Activated naive CD4-positive, alpha-beta T cell treated with anti-CD3 and anti-CD28 coated beads for 36 hours (primary cell): Measurements from ENCODE around the gene ZNF329. TPM values are rescaled to one million over a fixed set of nuclear protein-coding genes. Genes with fewer than 3 reads are reported as not detected.

Experiments
- CTCF ChIA-PET: fragments of 350-600 bp; sonication (Branson Sonifier 250); formaldehyde crosslinking; loops from one replicate; lab custom pipeline; 2021; ENCODE audit warnings: antibody characterized with exemption; lab: Charles Lee
- DNase-seq: peaks from one replicate; pipeline ENCODE4 v3.0.0-alpha.2; 2020
- H3K27ac Mint-ChIP-seq: one replicate; pipeline ENCODE4 v1.8.0; 2021; ENCODE audit warnings: mild to moderate bottlenecking, mixed read lengths
- H3K27me3 Mint-ChIP-seq: one replicate; pipeline ENCODE4 v1.8.0; 2021; ENCODE audit warnings: low read depth, mixed read lengths
- H3K36me3 Mint-ChIP-seq: one replicate; pipeline ENCODE4 v1.8.0; 2021; ENCODE audit warnings: low read depth, mixed read lengths
- H3K4me1 Mint-ChIP-seq: one replicate; pipeline ENCODE4 v1.8.0; 2021; ENCODE audit warnings: low read depth, mixed read lengths
- H3K4me3 Mint-ChIP-seq: one replicate; pipeline ENCODE4 v1.8.0; 2021; ENCODE audit warnings: mild to moderate bottlenecking, moderate library complexity, mixed read lengths
- H3K9me3 Mint-ChIP-seq: one replicate; pipeline ENCODE4 v1.8.0; 2021; ENCODE audit warnings: mixed read lengths
- intact Hi-C: fragments of 100-400 bp; cut with micrococcal nuclease; formaldehyde crosslinking; loops from one replicate; pipeline ENCODE4 v1.15.1; 2023
- total RNA-seq, 2 experiments: library from RNA; stranded (reverse); gene quantifications; one replicate each; pipeline ENCODE4 v1.2.3, GENCODE V29; 2021

ZNF329 gene
- total RNA-seq, 2 experiments from 2014 or later, result 4.3 to 4.8 TPM

- H3K4me3 Mint-ChIP-seq, result no peak overlapping the region
- H3K4me1 Mint-ChIP-seq, result no peaks in the 10 kb centered on the region
- intact Hi-C loops, result no loop called here
- no peak for DNase-seq
- peaks cover 43% of the 10 kb centered on the region for H3K36me3 Mint-ChIP-seq
- H3K27me3 Mint-ChIP-seq, result no peaks in the 10 kb centered on the region
- H3K27ac Mint-ChIP-seq, result no peak overlapping the region
- CTCF ChIA-PET, result interaction anchor here (0.7 kb wide), 1 partner anchor 360 kb away, joined by 3 read pairs; no protein-coding TSS in a partner anchor
- H3K9me3 Mint-ChIP-seq, result peaks cover 36% of the 10 kb centered on the region
Observed at GRCh38 chr19:58086825-58087710, 63.5 kb downstream of the ZNF329 start.

DNA sequence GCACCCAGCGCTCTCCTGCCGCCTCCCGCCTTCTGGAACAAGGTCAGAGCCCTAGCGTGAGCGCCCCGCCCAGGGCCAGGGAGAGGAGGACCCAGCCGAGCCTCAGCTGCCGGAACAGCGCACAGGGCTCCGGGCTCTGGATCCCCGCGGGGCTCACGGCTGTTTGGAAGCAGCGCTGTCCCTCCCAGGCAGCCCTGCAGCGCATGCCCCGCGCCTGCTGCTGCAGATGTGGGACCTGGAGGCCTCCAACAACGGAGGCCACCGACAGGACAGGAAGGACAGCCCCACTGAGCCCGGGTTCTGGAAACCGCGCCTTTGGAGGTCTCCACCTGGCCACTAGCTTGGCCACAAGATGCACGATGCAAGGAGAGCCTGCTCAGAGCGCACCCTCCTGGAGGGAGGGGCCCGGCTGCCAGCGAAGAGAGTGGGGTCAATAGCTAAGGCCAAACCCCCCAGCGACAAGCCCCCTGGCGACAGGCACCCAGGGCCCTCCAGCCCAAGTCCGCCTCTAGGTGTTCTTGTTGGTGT, 65.2 kb downstream of the ZNF329 start:
- Mint-ChIP-seq H3K27ac (no peak overlapping the region), H3K36me3 (peaks cover 39% of the 10 kb centered on the region), H3K27me3 (no peaks in the 10 kb centered on the region), H3K4me1 (no peaks in the 10 kb centered on the region), H3K9me3 (peaks cover 39% of the 10 kb centered on the region), H3K4me3 (no peak overlapping the region)
- DNase-seq, result no peak
- intact Hi-C loops, result no loop called here
- CTCF ChIA-PET, result no interaction called here

DNA sequence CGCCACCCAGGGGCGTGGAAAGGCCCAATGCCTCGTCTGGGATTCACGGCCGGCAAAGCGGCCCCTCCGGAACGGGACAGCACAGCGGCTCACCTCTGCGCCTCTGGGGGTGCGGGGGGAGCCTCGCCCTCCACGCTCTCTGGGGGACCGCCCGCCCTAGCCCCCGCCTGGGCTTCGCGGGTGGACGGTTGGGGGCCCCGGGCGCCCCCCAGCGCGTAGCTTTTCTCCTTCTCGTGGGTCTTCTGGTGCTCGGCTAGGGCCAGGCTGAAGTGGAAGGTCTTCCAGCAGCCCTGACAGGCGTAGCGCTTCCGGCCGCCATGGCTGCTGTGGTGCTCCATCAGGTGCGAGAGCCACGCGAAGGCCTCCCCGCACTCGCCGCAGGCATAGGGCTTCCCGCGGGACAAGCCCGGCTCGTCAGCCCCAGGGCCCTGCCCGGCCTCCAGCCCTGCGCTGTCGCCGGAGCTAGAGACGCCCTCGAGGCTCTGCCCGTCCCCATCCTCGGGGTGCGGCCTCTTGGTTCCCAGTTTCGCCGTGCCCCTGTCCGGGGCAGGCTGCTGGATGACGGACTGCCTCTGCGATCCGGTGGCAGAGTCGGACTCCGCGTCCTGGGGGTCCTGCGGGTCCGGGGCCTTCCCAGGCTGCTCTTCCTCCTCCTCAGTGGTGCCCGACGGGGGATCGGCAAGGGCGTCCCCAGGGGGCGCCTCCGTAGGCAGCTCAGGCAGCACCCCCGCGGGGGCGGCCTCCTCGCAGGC, 65.8 kb downstream of the ZNF329 start:
- peaks cover 39% of the 10 kb centered on the region for H3K36me3 Mint-ChIP-seq
- H3K4me3 Mint-ChIP-seq, result no peak overlapping the region
- no peaks in the 10 kb centered on the region for H3K4me1 Mint-ChIP-seq
- H3K27ac Mint-ChIP-seq, result no peak overlapping the region
- intact Hi-C loops, result no loop called here
- H3K9me3 Mint-ChIP-seq, result peaks cover 42% of the 10 kb centered on the region
- DNase-seq, result no peak
- CTCF ChIA-PET, result no interaction called here
- no peaks in the 10 kb centered on the region for H3K27me3 Mint-ChIP-seq

DNA sequence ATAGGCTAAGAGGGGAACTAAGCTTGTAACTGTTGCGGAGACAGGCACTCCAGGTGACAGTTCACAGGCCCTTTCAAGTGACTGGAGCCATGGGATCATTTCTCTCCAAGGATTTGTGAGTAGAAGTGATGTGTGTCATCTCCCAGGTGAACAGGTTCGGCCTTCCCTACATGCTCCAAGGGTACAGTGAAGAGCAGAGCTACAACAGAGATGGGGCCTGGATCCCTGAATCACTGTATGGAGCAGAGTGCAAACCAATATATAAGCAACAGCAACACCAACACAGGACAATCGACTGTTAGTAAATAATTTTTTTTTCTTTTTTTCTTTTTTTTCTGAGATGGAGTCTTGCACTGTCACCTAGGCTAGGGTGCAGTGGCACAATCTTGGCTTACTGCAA, 67.6 kb downstream of the ZNF329 start:
- CTCF ChIA-PET, result interaction anchor here (1.2 kb wide), 1 partner anchor 10 kb away, joined by 3 read pairs; no protein-coding TSS in a partner anchor
- Mint-ChIP-seq H3K36me3 (peaks cover 33% of the 10 kb centered on the region), H3K27me3 (no peaks in the 10 kb centered on the region)

GRCh38 chr19:58079792-58080191, 70.8 kb downstream of the ZNF329 start:
- CTCF ChIA-PET, result no interaction called here
- Mint-ChIP-seq H3K27ac (no peak overlapping the region), H3K27me3 (no peaks in the 10 kb centered on the region), H3K4me3 (no peak overlapping the region), H3K36me3 (peaks cover 18% of the 10 kb centered on the region), H3K4me1 (no peaks in the 10 kb centered on the region), H3K9me3 (peaks cover 47% of the 10 kb centered on the region)
- no peak for DNase-seq
- intact Hi-C loops, result no loop called here

More for the DNA sequence above, 67.6 kb downstream of the ZNF329 start:
- H3K9me3 Mint-ChIP-seq, result peaks cover 39% of the 10 kb centered on the region
- intact Hi-C loops, result no loop called here
- no peak overlapping the region for H3K27ac Mint-ChIP-seq
- no peak for DNase-seq
- H3K4me3 Mint-ChIP-seq, result no peak overlapping the region
- H3K4me1 Mint-ChIP-seq, result no peaks in the 10 kb centered on the region

Other genes starting within 250 kb of the ZNF329 start
- gene ZNF417, start 234.2 kb downstream of the ZNF329 start, total RNA-seq, result 1 to 10 TPM; 7.8 to 8.3 TPM
- 1 to 10 TPM; 2.9 to 3.6 TPM for gene ZNF418, start 215.4 kb downstream of the ZNF329 start, total RNA-seq
- 1 to 10 TPM; 4.4 to 4.7 TPM for gene ZNF256, start 203.1 kb downstream of the ZNF329 start, total RNA-seq
- under 1 TPM in 1 of 2 experiments, not detected in 1; 0.31 TPM for gene C19orf18, start 176.3 kb downstream of the ZNF329 start, total RNA-seq
- 1 to 10 TPM; 4.5 to 4.7 TPM for gene ZNF606, start 148.0 kb downstream of the ZNF329 start, total RNA-seq
- not detected for gene ZSCAN1, start 116.8 kb downstream of the ZNF329 start, total RNA-seq
- under 1 TPM; 0.54 to 0.62 TPM for gene ZNF135, start 91.5 kb downstream of the ZNF329 start, total RNA-seq
- gene ZSCAN18, start 52.6 kb downstream of the ZNF329 start, total RNA-seq, result 10 to 100 TPM; 25.7 to 26.1 TPM
- 10 to 100 TPM; 14.6 to 16.9 TPM for gene ZNF274, start 32.3 kb upstream of the ZNF329 start, total RNA-seq
- gene ZNF544, start 78.1 kb upstream of the ZNF329 start, total RNA-seq, result 10 to 100 TPM; 32.4 to 35.4 TPM
- gene ZNF8, start 128.2 kb upstream of the ZNF329 start, total RNA-seq, result 1 to 10 TPM; 3.2 to 3.6 TPM
- gene ERVK3-1, start 154.6 kb upstream of the ZNF329 start, total RNA-seq, result 10 to 100 TPM; 24.5 to 27.7 TPM
- 1 to 10 TPM; 1.2 to 1.3 TPM for gene ZSCAN22, start 176.2 kb upstream of the ZNF329 start, total RNA-seq
- 1 to 10 TPM; 6.1 to 7.4 TPM for gene A1BG, start 202.7 kb upstream of the ZNF329 start, total RNA-seq
- gene ZNF497, start 212.0 kb upstream of the ZNF329 start, total RNA-seq, result under 1 TPM; 0.40 to 0.41 TPM
- 1 to 10 TPM; 1.7 to 1.9 TPM for gene ZNF837, start 230.2 kb upstream of the ZNF329 start, total RNA-seq
- gene RPS5, start 236.5 kb upstream of the ZNF329 start, total RNA-seq, result 1,000 to 10,000 TPM; 1,806 to 1,853 TPM
- under 1 TPM in 1 of 2 experiments, not detected in 1; 0.32 TPM for gene RNF225, start 244.9 kb upstream of the ZNF329 start, total RNA-seq